Measurements from ENCODE around the gene RTN4RL1. TPM values are rescaled to one million over a fixed set of nuclear protein-coding genes. Genes with fewer than 3 reads are reported as not detected.

Gene RTN4RL1
- total RNA-seq, 1 donor from 2014 or later: 4.0 TPM

DNA sequence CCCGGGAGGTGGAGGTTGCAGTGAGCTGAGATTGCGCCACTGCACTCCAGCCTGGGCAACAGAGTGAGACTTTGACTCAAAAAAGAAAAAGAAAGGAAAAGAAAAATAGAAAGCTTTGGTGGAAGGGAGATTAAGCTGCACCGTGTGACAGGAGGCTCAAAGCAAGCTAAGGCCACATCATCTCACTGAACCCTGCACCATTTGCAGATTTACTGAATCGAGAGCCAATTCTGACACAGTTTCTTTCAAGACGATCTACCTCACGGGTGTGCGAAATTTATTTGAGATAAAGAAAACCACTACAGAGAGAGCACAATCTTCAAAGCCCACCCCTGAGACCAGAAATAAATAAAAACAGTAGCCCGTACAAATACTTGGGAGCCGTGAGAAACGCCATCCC lies 49.6 kb downstream of the RTN4RL1 start:
- intact Hi-C loops (cut with micrococcal nuclease): no loop called here

DNA sequence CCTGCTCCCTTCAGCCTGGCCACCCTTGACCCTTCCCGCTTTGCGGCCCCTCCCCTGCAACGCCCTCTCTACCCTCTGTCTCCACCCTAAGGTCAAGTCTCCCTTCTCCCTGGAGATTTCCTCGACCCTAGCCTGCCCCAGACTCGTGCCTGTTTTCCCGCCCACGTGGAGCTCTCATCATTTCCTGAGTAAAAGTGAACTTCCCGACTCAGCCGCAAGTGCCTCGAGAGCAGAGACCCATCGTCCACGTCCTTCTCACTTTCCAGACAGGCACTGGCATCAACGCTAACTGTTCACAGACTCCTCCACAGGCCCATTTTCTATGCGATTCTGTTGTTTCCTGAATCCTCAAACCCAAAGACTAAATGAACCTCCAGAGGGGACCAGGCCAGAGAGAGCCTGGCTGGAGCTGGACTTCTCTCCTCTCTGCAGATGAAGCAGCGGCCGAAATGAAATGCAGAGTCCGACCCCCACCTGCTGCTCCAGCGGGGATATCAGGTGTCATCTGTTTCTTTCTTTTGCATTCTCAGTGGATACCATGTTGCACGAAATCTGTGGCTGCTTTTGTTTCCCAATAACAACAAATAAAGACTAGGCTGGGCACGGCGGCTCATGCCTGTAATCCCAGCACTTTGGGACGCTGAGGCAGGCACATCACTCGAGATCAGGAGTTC lies 52.5 kb downstream of the RTN4RL1 start:
- TF ChIP-seq CTCF (IDR thresholded peaks at IDR 0.05; ENCODE audit: borderline replicate concordance): no peak
- intact Hi-C loops (cut with micrococcal nuclease): no loop called here

More for the DNA sequence above, 49.6 kb downstream of the RTN4RL1 start:
- Histone ChIP-seq H3K27ac (replicated peaks) (no peak overlapping the region), H3K27me3 (ENCODE audit: low read depth) (peaks cover 29% of the 10 kb centered on the region), H3K9me3 (replicated peaks) (no peaks in the 10 kb centered on the region), H3K4me3 (no peak overlapping the region), H3K36me3 (no peaks in the 10 kb centered on the region), H3K4me1 (peaks cover 17% of the 10 kb centered on the region)
- no peak for TF ChIP-seq CTCF (IDR thresholded peaks at IDR 0.05; ENCODE audit: borderline replicate concordance)
- DNase-seq: no peak

DNA sequence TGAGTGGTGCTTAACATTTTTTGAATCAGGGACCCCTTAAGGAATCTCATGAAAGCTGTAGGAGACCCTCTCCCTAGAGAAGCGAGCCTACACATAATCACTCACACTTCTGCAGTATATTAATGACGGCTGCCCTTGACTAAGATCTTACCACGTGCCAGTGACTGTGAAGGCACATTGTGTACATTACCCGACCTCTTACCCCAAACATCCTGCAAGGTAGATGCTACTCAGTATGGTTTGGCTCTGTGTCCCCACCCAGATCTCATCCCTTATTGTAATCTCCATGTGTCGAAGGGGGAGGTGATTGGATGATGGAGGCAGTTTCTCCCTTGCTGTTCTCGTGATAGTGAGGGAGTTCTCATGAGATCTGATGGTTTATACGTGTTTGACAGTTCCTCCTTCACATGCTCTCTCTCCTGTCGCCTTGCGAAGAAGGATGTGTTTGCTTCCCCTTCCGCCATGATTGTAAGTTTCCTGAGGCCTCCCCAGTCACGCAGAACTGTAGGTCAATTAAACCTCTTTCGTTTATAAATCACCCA lies 54.2 kb downstream of the RTN4RL1 start:
- no peak for TF ChIP-seq CTCF (IDR thresholded peaks at IDR 0.05; ENCODE audit: borderline replicate concordance)
- intact Hi-C loops (cut with micrococcal nuclease): no loop called here
- Histone ChIP-seq H3K9me3 (replicated peaks) (no peaks in the 10 kb centered on the region), H3K4me3 (no peak overlapping the region), H3K27me3 (ENCODE audit: low read depth) (peaks cover 4% of the 10 kb centered on the region), H3K36me3 (no peaks in the 10 kb centered on the region), H3K27ac (replicated peaks) (no peak overlapping the region), H3K4me1 (peaks cover 26% of the 10 kb centered on the region)
- no peak for DNase-seq

More for the DNA sequence above, 52.5 kb downstream of the RTN4RL1 start:
- DNase-seq: peak; percentile 27
- Histone ChIP-seq H3K27me3 (ENCODE audit: low read depth) (peaks cover 21% of the 10 kb centered on the region), H3K4me3 (no peak overlapping the region), H3K9me3 (replicated peaks) (no peaks in the 10 kb centered on the region), H3K4me1 (peaks cover 33% of the 10 kb centered on the region), H3K36me3 (no peaks in the 10 kb centered on the region), H3K27ac (replicated peaks) (no peak overlapping the region)

- Histone ChIP-seq H3K9me3 (replicated peaks) (no peaks in the 10 kb centered on the region), H3K36me3 (no peaks in the 10 kb centered on the region), H3K27me3 (ENCODE audit: low read depth) (no peaks in the 10 kb centered on the region), H3K27ac (replicated peaks) (no peak overlapping the region), H3K4me3 (no peak overlapping the region), H3K4me1 (peaks cover 26% of the 10 kb centered on the region)
- no peak for TF ChIP-seq CTCF (IDR thresholded peaks at IDR 0.05; ENCODE audit: borderline replicate concordance)
- DNase-seq: no peak
- intact Hi-C loops (cut with micrococcal nuclease): no loop called here
These were observed 55.4 kb downstream of the RTN4RL1 start for GRCh38 chr17:1969712-1970111.

DNA sequence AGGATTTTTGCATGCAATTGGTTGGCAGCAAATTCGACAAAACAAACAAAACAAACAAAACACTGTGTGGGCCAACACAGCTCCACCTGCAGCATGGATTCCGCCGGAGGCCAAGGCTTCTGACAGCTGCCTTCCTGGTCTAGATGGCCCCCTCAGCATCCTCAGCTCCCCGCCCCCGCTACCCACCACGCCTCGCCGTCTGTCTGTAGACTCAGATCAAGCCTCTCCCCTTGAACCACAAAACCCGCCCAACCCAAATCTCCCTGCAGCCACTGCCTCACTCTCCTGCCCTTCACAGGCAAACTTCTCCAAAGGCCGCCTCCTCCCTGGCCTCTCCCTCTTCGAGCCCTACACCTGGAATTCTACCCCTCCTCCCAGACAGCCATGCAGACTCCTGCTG lies 57.9 kb downstream of the RTN4RL1 start:
- TF ChIP-seq CTCF (IDR thresholded peaks at IDR 0.05; ENCODE audit: borderline replicate concordance): no peak
- DNase-seq: no peak
- no peak overlapping the region for H3K4me3 ChIP-seq
- no peaks in the 10 kb centered on the region for H3K36me3 ChIP-seq
- H3K27me3 ChIP-seq (ENCODE audit: low read depth): no peaks in the 10 kb centered on the region
- peaks cover 21% of the 10 kb centered on the region for H3K4me1 ChIP-seq
- intact Hi-C loops (cut with micrococcal nuclease): no loop called here
- no peak overlapping the region for H3K27ac ChIP-seq (replicated peaks)
- no peaks in the 10 kb centered on the region for H3K9me3 ChIP-seq (replicated peaks)
